HepG2 (cell line): Measurements from ENCODE around the gene NCOA7. TPM values are rescaled to one million over a fixed set of nuclear protein-coding genes. Genes with fewer than 3 reads are reported as not detected.

Experiments used
- ASH2L ChIP-seq: fragments of 300-600, 200-600 bp; sonication (generic); IDR thresholded peaks from 2 replicates; pipeline ENCODE4 v1.7.0; 2017; ENCODE audit warnings: low read depth, mild to moderate bottlenecking, moderate library complexity, mixed read lengths, low read length; ENCODE audit not compliant: insufficient read length
- ATAD3A ChIP-seq: sonication (generic); formaldehyde crosslinking; IDR thresholded peaks from 2 replicates; pipeline ENCODE4 v1.4.0; 2020; ENCODE audit warnings: missing genetic modification reagents
- BHLHE40 ChIP-seq: IDR thresholded peaks from 2 replicates; pipeline ENCODE4 v1.6.1; 2011; ENCODE audit warnings: low read length, improper control_type of control experiment
- CCAR2 ChIP-seq: fragments of 200-400 bp; formaldehyde crosslinking; optimal IDR thresholded peaks from 2 replicates; pipeline ENCODE3; 2018; ENCODE audit warnings: low read depth, mild to moderate bottlenecking, low read length, moderate library complexity
- FOSL1 ChIP-seq: sonication (generic); formaldehyde crosslinking; IDR thresholded peaks from 2 replicates; pipeline ENCODE4 v1.9.0; 2021; ENCODE audit warnings: missing genetic modification reagents, borderline replicate concordance
- FOXA3 ChIP-seq: IDR thresholded peaks from 2 replicates; pipeline ENCODE4 v1.6.1; 2016; ENCODE audit warnings: missing genetic modification reagents, missing compliant biosample characterization
- GATA4 ChIP-seq: sonication (generic); IDR thresholded peaks from 2 replicates; pipeline ENCODE4 v1.6.1; 2016; ENCODE audit warnings: antibody characterized with exemption, low read depth, borderline replicate concordance
- GATAD2A ChIP-seq: IDR thresholded peaks from 2 replicates; pipeline ENCODE4 v1.6.1; 2016
- GTF3A ChIP-seq: sonication (generic); formaldehyde crosslinking; conservative IDR thresholded peaks from 2 replicates; pipeline ENCODE4 v1.4.0; 2020; ENCODE audit warnings: mild to moderate bottlenecking, missing genetic modification reagents
- GZF1 ChIP-seq: sonication (generic); formaldehyde crosslinking; IDR thresholded peaks from 2 replicates; pipeline ENCODE4 v1.5.1; 2020; ENCODE audit warnings: mild to moderate bottlenecking, missing genetic modification reagents
- KDM3A ChIP-seq: IDR thresholded peaks from 2 replicates; pipeline ENCODE4 v1.6.1; 2018; ENCODE audit warnings: low read depth, missing compliant biosample characterization
- KLF16 ChIP-seq, 2 experiments: sonication (generic) in 1 of 2; formaldehyde crosslinking in 1 of 2; IDR thresholded peaks; 2 replicates each; pipeline versions ENCODE4 v1.6.1 to v1.8.0; 2016 to 2023; ENCODE audit warnings: missing genetic modification reagents in 2 of 2, missing compliant biosample characterization in 1 of 2
- MEIS1 ChIP-seq: sonication (generic); formaldehyde crosslinking; IDR thresholded peaks from 2 replicates; pipeline ENCODE4 v1.9.0; 2021; ENCODE audit warnings: mild to moderate bottlenecking, missing genetic modification reagents, moderate library complexity, borderline replicate concordance
- REPIN1 ChIP-seq: sonication (generic); formaldehyde crosslinking; IDR thresholded peaks from 2 replicates; pipeline ENCODE4 v1.8.0; 2022; ENCODE audit warnings: missing genetic modification reagents, low read depth, mild to moderate bottlenecking, borderline replicate concordance
- RFXAP ChIP-seq: sonication (generic); formaldehyde crosslinking; IDR thresholded peaks from 2 replicates; pipeline ENCODE4 v1.4.0; 2020; ENCODE audit warnings: missing genetic modification reagents, borderline replicate concordance
- RXRB ChIP-seq: IDR thresholded peaks from 2 replicates; pipeline ENCODE4 v1.6.1; 2016; ENCODE audit warnings: borderline replicate concordance, missing genetic modification reagents, missing compliant biosample characterization
- SMARCC2 ChIP-seq: fragments of 450-650 bp; IDR thresholded peaks from 2 replicates; pipeline ENCODE4 v1.6.1; 2017; ENCODE audit warnings: antibody characterized with exemption, mild to moderate bottlenecking
- SMARCE1 ChIP-seq: fragments of 450-650 bp; IDR thresholded peaks from 2 replicates; pipeline ENCODE4 v1.6.1; 2017; ENCODE audit warnings: borderline replicate concordance
- TSC22D2 ChIP-seq: sonication (generic); formaldehyde crosslinking; IDR thresholded peaks from 2 replicates; pipeline ENCODE4 v1.5.1; 2020; ENCODE audit warnings: missing genetic modification reagents, mild to moderate bottlenecking, borderline replicate concordance
- ZFP1 ChIP-seq: IDR thresholded peaks from 2 replicates; pipeline ENCODE4 v1.6.1; 2016
- ZMYM2 ChIP-seq: sonication (generic); formaldehyde crosslinking; IDR thresholded peaks from 2 replicates; pipeline ENCODE4 v1.8.0; 2022; ENCODE audit warnings: mild to moderate bottlenecking, missing genetic modification reagents
- ZNF251 ChIP-seq: sonication (generic); formaldehyde crosslinking; IDR thresholded peaks from 2 replicates; pipeline ENCODE4 v1.9.0; 2021; ENCODE audit warnings: mild to moderate bottlenecking, missing genetic modification reagents
- ZNF335 ChIP-seq: sonication (generic); formaldehyde crosslinking; IDR thresholded peaks from 2 replicates; pipeline ENCODE4 v1.4.0; 2020; ENCODE audit warnings: missing genetic modification reagents
- ZNF350 ChIP-seq: sonication (generic); formaldehyde crosslinking; IDR thresholded peaks from 2 replicates; pipeline ENCODE4 v1.4.0; 2020; ENCODE audit warnings: mild to moderate bottlenecking, low read depth, missing genetic modification reagents, borderline replicate concordance
- ZNF446 ChIP-seq: sonication (generic); formaldehyde crosslinking; IDR thresholded peaks from 2 replicates; pipeline ENCODE4 v1.5.0; 2020; ENCODE audit warnings: mild to moderate bottlenecking, missing genetic modification reagents
- ZNF567 ChIP-seq: sonication (generic); formaldehyde crosslinking; IDR thresholded peaks from 2 replicates; pipeline ENCODE4 v1.8.1; 2023; ENCODE audit warnings: mild to moderate bottlenecking, missing genetic modification reagents, borderline replicate concordance
- ZNF772 ChIP-seq: sonication (generic); formaldehyde crosslinking; IDR thresholded peaks from 2 replicates; pipeline ENCODE4 v1.5.0; 2020; ENCODE audit warnings: mild to moderate bottlenecking, missing genetic modification reagents
- ZSCAN9 ChIP-seq: IDR thresholded peaks from 2 replicates; pipeline ENCODE4 v1.6.1; 2016; ENCODE audit warnings: borderline replicate concordance
- polyA plus RNA-seq, 8 experiments: library from polyadenylated mRNA; depleted of rRNA in 3 of 8; stranded (reverse) in 7 of 8; unstranded in 1 of 8; fragments of >200 nt; fragmentation: Illumina TruSeq in 4 of 8; extraction: Trizol in 4 of 8; gene quantifications; 2 replicates each; pipeline versions ENCODE4 v1.2.1 to v1.2.3, GENCODE V29; 2011 to 2016; ENCODE audit warnings: low read depth in 4 of 8, missing spikeins in 1 of 8, mixed read lengths in 1 of 8; ENCODE audit not compliant: insufficient read depth in 1 of 8
- total RNA-seq, 5 experiments: library from RNA; depleted of rRNA; stranded (reverse); fragments of >200 nt; fragmentation: Illumina TruSeq; extraction: Trizol; gene quantifications; 2 replicates each; pipeline ENCODE4 v1.2.3, GENCODE V29; 2016; ENCODE audit warnings: low read depth in 1 of 5
- TF ChIP-seq, protein P1 (sequence below), 2 experiments: IDR thresholded peaks; 2 replicates each; pipeline ENCODE4 v1.6.1; 2011 to 2012; ENCODE audit warnings: low read length in 2 of 2, borderline replicate concordance in 1 of 2, low read depth in 1 of 2, mild to moderate bottlenecking in 1 of 2, moderate library complexity in 1 of 2

The NCOA7 gene
- total and polyA plus RNA-seq, 2 of the 13 experiments (the other 11 are each of a cell fraction or from before 2014, with no cell fraction given) = 13.6 to 20.8 TPM

DNA sequence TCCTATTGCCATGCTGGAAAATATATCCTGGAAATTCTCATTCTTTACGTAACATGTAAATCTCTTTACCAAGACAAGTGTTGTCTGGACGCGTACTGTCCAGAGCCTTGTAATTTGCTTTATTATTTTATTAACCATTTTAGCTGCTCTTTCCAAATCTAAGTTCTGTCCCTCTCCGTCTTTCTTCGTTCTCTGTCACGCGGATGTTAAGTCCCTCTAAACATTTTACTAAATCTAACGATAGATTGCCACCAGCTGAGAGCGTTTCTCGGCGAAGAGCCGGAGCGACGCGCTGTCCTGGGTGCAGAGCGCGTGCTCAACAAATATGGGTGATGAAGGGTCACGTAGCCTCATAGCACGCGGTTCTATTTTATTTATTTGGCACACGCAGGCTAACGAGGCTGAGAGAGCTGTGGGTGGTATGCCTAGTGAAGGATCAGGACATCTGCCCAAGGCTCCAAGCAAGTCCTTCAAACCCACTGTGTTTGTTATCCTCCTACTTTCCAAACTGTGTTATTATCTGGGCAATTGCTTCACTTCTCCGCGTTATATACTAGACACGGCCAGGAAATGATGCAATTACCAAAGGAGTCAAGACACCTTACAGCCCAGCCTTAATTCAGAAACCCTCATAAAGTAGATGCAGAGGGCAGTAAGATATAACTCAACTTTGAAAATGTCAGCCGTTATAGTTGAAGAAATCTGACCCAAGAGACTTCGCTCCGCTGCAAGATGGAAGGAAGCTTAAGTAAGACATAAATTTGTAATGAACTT lies 10.0 kb upstream of the NCOA7 start (continued):
- TF ChIP-seq GZF1 (no peak), ZNF350 (CRISPR knock-in tag) (peak; percentile 82; the same call in 1 of the 2 replicates), FOSL1 (no peak), ZSCAN9 (CRISPR knock-in tag) (peak; percentile 18; the same call in 1 of the 2 replicates), GATA4 (peak; percentile 42; the same call in 1 of the 2 replicates), GTF3A (CRISPR knock-in tag) (no peak; the same call in 1 of the 2 replicates), TSC22D2 (CRISPR knock-in tag) (0 out of 2 replicates have a peak, but pooled peaks have one; percentile 31), ZNF446 (CRISPR knock-in tag) (no peak), GATAD2A (CRISPR knock-in tag) (peak; percentile 67; the same call in 1 of the 2 replicates), ZNF335 (CRISPR knock-in tag) (peak; percentile 15; the same call in 1 of the 2 replicates), BHLHE40 (no peak), ASH2L (peak; percentile 100), ZNF251 (CRISPR knock-in tag) (no peak), ZNF772 (CRISPR knock-in tag) (peak; percentile 91), SMARCC2 (no peak), RXRB (CRISPR knock-in tag) (peak; percentile 42; the same call in 1 of the 2 replicates), CCAR2 (no peak), REPIN1 (peak; percentile 50; the same call in 1 of the 2 replicates), ATAD3A (no peak), FOXA3 (peak; percentile 61), ZMYM2 (CRISPR knock-in tag) (peak; percentile 69; the same call in 1 of the 2 replicates), KDM3A (CRISPR knock-in tag) (no peak), ZNF567 (CRISPR knock-in tag) (peak; percentile 48; the same call in 1 of the 2 replicates), KLF16 (CRISPR knock-in tag; IDR thresholded peaks at IDR 0.05) (peak in 1 of 2 experiments; percentile 42; a peak in 2 of 4 replicates), MEIS1 (CRISPR knock-in tag) (no peak), ZFP1 (CRISPR knock-in tag) (0 out of 2 replicates have a peak, but pooled peaks have one; percentile 24), SMARCE1 (no peak), RFXAP (peak; percentile 19; the same call in 1 of the 2 replicates)
- TF ChIP-seq, protein P1, sequence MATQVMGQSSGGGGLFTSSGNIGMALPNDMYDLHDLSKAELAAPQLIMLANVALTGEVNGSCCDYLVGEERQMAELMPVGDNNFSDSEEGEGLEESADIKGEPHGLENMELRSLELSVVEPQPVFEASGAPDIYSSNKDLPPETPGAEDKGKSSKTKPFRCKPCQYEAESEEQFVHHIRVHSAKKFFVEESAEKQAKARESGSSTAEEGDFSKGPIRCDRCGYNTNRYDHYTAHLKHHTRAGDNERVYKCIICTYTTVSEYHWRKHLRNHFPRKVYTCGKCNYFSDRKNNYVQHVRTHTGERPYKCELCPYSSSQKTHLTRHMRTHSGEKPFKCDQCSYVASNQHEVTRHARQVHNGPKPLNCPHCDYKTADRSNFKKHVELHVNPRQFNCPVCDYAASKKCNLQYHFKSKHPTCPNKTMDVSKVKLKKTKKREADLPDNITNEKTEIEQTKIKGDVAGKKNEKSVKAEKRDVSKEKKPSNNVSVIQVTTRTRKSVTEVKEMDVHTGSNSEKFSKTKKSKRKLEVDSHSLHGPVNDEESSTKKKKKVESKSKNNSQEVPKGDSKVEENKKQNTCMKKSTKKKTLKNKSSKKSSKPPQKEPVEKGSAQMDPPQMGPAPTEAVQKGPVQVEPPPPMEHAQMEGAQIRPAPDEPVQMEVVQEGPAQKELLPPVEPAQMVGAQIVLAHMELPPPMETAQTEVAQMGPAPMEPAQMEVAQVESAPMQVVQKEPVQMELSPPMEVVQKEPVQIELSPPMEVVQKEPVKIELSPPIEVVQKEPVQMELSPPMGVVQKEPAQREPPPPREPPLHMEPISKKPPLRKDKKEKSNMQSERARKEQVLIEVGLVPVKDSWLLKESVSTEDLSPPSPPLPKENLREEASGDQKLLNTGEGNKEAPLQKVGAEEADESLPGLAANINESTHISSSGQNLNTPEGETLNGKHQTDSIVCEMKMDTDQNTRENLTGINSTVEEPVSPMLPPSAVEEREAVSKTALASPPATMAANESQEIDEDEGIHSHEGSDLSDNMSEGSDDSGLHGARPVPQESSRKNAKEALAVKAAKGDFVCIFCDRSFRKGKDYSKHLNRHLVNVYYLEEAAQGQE (IDR thresholded peaks at IDR 0.05; ENCODE audit: borderline replicate concordance in 1 of 2, low read depth in 1 of 2, low read length in 2 of 2) = peak in 1 of 2 experiments; percentile 18; a peak in 1 of 4 replicates
